ENCODE data around the gene DUSP2. TPM values are rescaled to one million over a fixed set of nuclear protein-coding genes. Genes with fewer than 3 reads are reported as not detected.

DUSP2 gene
- total RNA-seq, 2 donors from 2014 or later = 8.5 to 22.2 TPM

DNA sequence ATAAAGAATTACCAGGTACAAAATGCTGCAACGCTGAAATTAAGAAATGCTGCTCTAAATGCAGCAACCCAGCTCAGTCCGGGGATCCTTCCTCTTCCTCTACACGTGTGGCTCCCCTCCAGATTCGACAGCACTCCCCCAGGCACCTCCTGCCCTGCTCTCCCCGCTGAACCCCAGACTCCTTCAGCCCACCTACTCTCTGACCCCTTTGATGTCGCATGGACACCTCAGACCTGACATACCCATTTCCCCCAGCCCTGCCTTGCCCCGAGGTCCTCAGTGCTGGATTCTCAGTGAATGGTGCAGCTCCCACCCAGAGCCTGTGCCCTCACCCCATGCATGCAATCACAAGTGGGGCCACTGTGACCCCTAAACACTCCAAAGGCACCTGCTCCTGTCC is 24.2 kb downstream of the DUSP2 start:
- no peak overlapping the region for H3K27ac ChIP-seq
- no peak for DNase-seq (ENCODE audit: low spot score)
- no peaks in the 10 kb centered on the region for H3K9me3 ChIP-seq
- peaks cover 3 to 13% of the 10 kb centered on the region in 2 donors for H3K4me1 ChIP-seq (ENCODE audit: control insufficient read depth in 1 of 2, low read depth in 2 of 2)
- TF ChIP-seq, protein P1, sequence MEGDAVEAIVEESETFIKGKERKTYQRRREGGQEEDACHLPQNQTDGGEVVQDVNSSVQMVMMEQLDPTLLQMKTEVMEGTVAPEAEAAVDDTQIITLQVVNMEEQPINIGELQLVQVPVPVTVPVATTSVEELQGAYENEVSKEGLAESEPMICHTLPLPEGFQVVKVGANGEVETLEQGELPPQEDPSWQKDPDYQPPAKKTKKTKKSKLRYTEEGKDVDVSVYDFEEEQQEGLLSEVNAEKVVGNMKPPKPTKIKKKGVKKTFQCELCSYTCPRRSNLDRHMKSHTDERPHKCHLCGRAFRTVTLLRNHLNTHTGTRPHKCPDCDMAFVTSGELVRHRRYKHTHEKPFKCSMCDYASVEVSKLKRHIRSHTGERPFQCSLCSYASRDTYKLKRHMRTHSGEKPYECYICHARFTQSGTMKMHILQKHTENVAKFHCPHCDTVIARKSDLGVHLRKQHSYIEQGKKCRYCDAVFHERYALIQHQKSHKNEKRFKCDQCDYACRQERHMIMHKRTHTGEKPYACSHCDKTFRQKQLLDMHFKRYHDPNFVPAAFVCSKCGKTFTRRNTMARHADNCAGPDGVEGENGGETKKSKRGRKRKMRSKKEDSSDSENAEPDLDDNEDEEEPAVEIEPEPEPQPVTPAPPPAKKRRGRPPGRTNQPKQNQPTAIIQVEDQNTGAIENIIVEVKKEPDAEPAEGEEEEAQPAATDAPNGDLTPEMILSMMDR (IDR thresholded peaks at IDR 0.05) = no peak
- ATAC-seq (ENCODE audit: insufficient number of reproducible peaks, low FRiP score, low read depth) = no peak
- no peaks in the 10 kb centered on the region for H3K27me3 ChIP-seq (replicated peaks; ENCODE audit: insufficient read depth)
- H3K36me3 ChIP-seq = no peaks in the 10 kb centered on the region
- H3K4me3 ChIP-seq = no peak overlapping the region

DNA sequence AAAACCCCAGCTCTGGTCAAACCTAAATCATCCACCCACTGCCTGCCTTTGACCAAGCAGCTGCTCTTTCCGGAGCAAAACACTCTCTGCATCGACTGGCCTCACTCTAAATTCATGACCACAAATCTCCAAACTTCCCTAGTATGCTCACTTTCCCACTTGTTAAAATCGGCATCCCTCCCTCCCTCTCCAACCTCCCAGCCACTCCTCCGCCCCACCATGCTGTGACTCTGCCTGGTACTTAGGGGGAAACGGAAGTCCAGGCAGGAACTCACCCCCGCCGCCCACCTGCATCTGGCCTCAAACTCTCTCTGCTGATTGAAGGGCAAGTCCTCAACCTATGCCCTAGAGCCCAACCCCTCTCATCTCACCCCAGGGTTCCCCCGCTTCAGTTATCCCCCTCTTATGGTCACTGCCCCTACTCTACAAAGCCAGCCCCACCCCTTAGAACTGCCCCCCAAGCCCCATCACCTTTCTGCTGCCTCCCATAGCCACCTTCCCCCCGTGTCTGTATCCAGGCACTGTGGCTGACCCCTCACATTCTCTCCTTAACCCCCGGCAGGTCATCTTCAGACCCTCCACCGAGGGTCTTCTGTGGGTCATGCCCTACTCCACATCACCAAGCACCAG is 25.0 kb downstream of the DUSP2 start:
- ATAC-seq (ENCODE audit: insufficient number of reproducible peaks, low FRiP score, low read depth) = no peak

DNA sequence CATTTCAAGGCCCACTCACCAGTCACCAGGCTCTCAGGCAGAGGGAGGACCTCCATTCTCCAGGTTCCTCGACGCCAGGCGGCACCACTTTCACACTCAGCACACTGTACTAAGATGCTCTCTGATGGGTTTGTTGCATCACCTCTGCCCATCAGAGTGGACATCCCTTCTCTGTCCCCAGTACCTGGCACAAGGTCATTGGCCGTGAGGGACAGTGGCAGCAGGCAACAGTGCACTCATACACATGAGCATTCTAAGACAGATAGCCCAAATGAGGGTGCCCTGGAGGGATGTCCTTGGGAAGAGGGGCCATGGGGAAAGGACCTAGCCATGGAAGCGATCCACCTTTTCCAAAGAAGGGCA is 25.9 kb downstream of the DUSP2 start:
- H3K36me3 ChIP-seq = no peaks in the 10 kb centered on the region
- ATAC-seq (ENCODE audit: insufficient number of reproducible peaks, low FRiP score, low read depth) = no peak
- DNase-seq (ENCODE audit: low spot score) = no peak
- H3K9me3 ChIP-seq = no peaks in the 10 kb centered on the region
- no peak overlapping the region for H3K4me3 ChIP-seq
- TF ChIP-seq, protein P1 (IDR thresholded peaks at IDR 0.05) = no peak
- H3K27me3 ChIP-seq (replicated peaks; ENCODE audit: insufficient read depth) = no peaks in the 10 kb centered on the region
- H3K4me1 ChIP-seq (ENCODE audit: control insufficient read depth in 1 of 2, low read depth in 2 of 2) = peaks cover 3 to 15% of the 10 kb centered on the region in 2 donors
- no peak overlapping the region for H3K27ac ChIP-seq

More for the DNA sequence above, 25.0 kb downstream of the DUSP2 start:
- TF ChIP-seq, protein P1 (IDR thresholded peaks at IDR 0.05) = no peak
- no peaks in the 10 kb centered on the region for H3K9me3 ChIP-seq
- no peaks in the 10 kb centered on the region for H3K27me3 ChIP-seq (replicated peaks; ENCODE audit: insufficient read depth)
- no peaks in the 10 kb centered on the region for H3K36me3 ChIP-seq
- H3K27ac ChIP-seq = no peak overlapping the region
- DNase-seq (ENCODE audit: low spot score) = no peak
- peaks cover 3 to 15% of the 10 kb centered on the region in 2 donors for H3K4me1 ChIP-seq (ENCODE audit: control insufficient read depth in 1 of 2, low read depth in 2 of 2)
- H3K4me3 ChIP-seq = no peak overlapping the region

DNA sequence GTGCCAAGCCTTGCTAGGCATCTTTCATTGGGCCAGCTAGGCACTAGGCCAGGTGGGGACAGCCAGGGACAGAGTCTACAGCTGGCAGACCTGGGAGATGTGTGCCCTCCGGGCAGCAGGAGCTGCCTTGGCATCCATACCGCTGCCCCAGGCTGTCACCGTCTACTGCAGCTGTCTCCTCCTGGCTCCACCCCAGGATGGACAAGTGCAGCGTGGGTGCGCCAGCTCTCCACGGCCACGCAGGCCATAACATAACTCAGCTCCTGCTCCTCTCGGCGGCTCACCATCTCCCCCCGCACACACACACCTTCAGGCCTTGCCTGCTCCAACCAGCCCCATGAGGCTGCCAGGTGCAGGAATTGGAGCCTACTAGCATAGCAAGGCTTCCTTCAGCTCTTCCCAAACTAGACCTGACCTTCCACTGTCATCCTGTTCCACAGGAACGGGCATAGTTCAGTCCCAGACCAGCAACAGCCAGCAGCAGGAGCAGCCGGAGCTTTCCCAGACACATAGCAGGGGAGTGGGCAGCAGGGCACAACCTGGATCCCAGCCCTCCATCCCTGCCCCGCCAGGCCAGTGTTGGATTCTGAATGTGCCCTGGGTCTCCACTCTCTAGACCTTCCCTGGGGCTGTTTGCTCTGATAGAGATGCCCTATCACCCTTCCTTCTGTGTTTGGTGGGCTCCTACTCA is 26.4 kb downstream of the DUSP2 start:
- ATAC-seq (ENCODE audit: insufficient number of reproducible peaks, low FRiP score, low read depth) (no peak), DNase-seq (ENCODE audit: low spot score) (no peak)
- no peaks in the 10 kb centered on the region for H3K9me3 ChIP-seq
- no peak overlapping the region for H3K27ac ChIP-seq
- H3K4me1 ChIP-seq (ENCODE audit: control insufficient read depth in 1 of 2, low read depth in 2 of 2) = peaks cover 3 to 15% of the 10 kb centered on the region in 2 donors
- no peaks in the 10 kb centered on the region for H3K27me3 ChIP-seq (replicated peaks; ENCODE audit: insufficient read depth)
- no peaks in the 10 kb centered on the region for H3K36me3 ChIP-seq
- no peak overlapping the region for H3K4me3 ChIP-seq
- TF ChIP-seq, protein P1 (IDR thresholded peaks at IDR 0.05) = no peak

DNA sequence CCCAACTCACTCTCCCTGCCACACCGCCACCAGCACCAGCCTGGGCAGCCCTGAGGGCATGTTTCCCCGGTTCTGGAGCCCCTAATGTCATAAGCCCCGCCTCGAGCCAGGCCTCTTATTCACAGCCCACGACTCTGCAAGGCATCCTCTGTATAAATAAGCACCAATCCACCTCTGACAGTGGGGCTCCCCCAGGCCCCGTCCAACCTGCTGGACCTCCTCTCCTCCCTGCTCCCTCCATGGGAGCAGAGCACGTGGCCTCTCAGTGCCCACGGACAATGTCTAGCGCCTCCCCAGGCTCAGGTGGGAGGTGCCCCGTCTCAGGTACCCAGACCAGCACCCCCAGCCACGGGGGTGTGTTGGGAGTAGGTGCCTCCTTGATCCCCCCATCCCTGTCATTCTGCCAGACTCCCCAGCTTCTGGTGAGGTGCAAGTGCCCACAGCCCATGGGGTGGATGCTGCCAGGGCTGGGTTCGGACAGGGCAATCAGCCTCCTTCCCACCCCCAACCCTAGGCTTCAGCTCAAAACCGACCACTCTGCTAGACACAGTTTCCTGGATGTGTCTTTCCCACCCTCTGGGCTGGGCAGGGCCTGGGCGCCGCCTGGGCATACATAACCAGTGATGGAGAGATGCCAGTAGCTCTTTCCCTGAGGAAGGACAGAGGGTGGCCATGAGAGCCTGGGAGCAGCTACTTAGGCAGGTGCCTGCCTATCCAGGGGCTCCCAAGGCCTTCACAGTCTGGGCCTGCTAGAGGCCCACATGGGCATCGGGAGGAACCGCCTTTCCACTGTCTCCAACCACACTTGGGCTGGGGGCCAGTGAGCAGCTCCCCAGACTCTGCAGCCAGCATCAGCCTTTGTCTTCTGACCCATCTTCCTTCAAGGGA is 27.3 kb downstream of the DUSP2 start:
- ATAC-seq (ENCODE audit: insufficient number of reproducible peaks, low FRiP score, low read depth) (no peak), DNase-seq (ENCODE audit: low spot score) (no peak)
- Histone ChIP-seq H3K27ac (no peak overlapping the region), H3K36me3 (no peaks in the 10 kb centered on the region), H3K9me3 (no peaks in the 10 kb centered on the region), H3K27me3 (replicated peaks; ENCODE audit: insufficient read depth) (no peaks in the 10 kb centered on the region), H3K4me1 (ENCODE audit: control insufficient read depth in 1 of 2, low read depth in 2 of 2) (peaks cover 3 to 15% of the 10 kb centered on the region in 2 donors), H3K4me3 (no peak overlapping the region)
- TF ChIP-seq, protein P1 (IDR thresholded peaks at IDR 0.05) = no peak

Measured in thoracic aorta (tissue), 2 donors.